CD8-positive, alpha-beta memory T cell (primary cell): Measurements from ENCODE around the gene TMEM117. TPM values are rescaled to one million over a fixed set of nuclear protein-coding genes. Genes with fewer than 3 reads are reported as not detected.

Experiments
- CTCF ChIA-PET: fragments of 350-600 bp; sonication (Branson Sonifier 250); formaldehyde crosslinking; loops from one replicate; lab custom pipeline; 2021; ENCODE audit warnings: antibody characterized with exemption; lab: Charles Lee
- POLR2A ChIA-PET: fragments of 350-600 bp; sonication (Branson Sonifier 250); formaldehyde crosslinking; loops from one replicate; lab custom pipeline; 2021; ENCODE audit warnings: antibody characterized with exemption; lab: Charles Lee
- DNase-seq, 5 donors: peaks; one replicate each; pipeline versions ENCODE4 v3.0.0 to v3.0.0-alpha.2; 2020 to 2022; ENCODE audit warnings: mixed read lengths in 1 of 5
- H3K27ac ChIP-seq: one replicate; pipeline ENCODE4 v1.7.0; 2013; ENCODE audit warnings: low read depth, mild to moderate bottlenecking, low read length, moderate library complexity
- H3K27me3 ChIP-seq: 2 replicates; pipeline ENCODE4 v1.7.0; 2013; ENCODE audit warnings: low read length, mild to moderate bottlenecking; ENCODE audit not compliant: insufficient read depth, poor library complexity, severe bottlenecking
- H3K36me3 ChIP-seq: 2 replicates; pipeline ENCODE4 v1.7.0; 2013; ENCODE audit warnings: mild to moderate bottlenecking, low read length, moderate library complexity; ENCODE audit not compliant: insufficient read depth
- H3K4me1 ChIP-seq: 2 replicates; pipeline ENCODE4 v1.7.0; 2013; ENCODE audit warnings: mild to moderate bottlenecking, low read length, moderate library complexity; ENCODE audit not compliant: insufficient read depth
- H3K4me3 ChIP-seq: 2 replicates; pipeline ENCODE4 v1.7.0; 2013; ENCODE audit warnings: mild to moderate bottlenecking, low read length
- H3K9me3 ChIP-seq: 2 replicates; pipeline ENCODE4 v1.7.0; 2013; ENCODE audit warnings: mild to moderate bottlenecking, low read length
- H3K27ac Mint-ChIP-seq, 8 donors: one replicate each; pipeline ENCODE4 v1.8.0; 2020 to 2021; ENCODE audit warnings: mixed read lengths in 8 of 8, mild to moderate bottlenecking in 6 of 8, inconsistent platforms in 3 of 8, moderate library complexity in 3 of 8
- H3K27me3 Mint-ChIP-seq, 2 donors: one replicate each; pipeline ENCODE4 v1.8.0; 2020 to 2021; ENCODE audit warnings: mixed read lengths in 2 of 2, mild to moderate bottlenecking in 1 of 2, moderate library complexity in 1 of 2
- H3K36me3 Mint-ChIP-seq, 3 donors: one replicate each; pipeline ENCODE4 v1.8.0; 2020 to 2021; ENCODE audit warnings: mixed read lengths in 3 of 3, inconsistent platforms in 1 of 3, mild to moderate bottlenecking in 1 of 3
- H3K4me1 Mint-ChIP-seq, 3 donors: one replicate each; pipeline ENCODE4 v1.8.0; 2020 to 2021; ENCODE audit warnings: mixed read lengths in 3 of 3, inconsistent platforms in 1 of 3, mild to moderate bottlenecking in 1 of 3
- H3K4me3 Mint-ChIP-seq, 7 donors: one replicate each; pipeline ENCODE4 v1.8.0; 2020 to 2021; ENCODE audit warnings: mixed read lengths in 7 of 7, mild to moderate bottlenecking in 6 of 7, moderate library complexity in 4 of 7, inconsistent platforms in 2 of 7
- H3K9me3 Mint-ChIP-seq, 5 donors: one replicate each; pipeline ENCODE4 v1.8.0; 2020 to 2022; ENCODE audit warnings: mixed read lengths in 5 of 5, mild to moderate bottlenecking in 3 of 5, moderate library complexity in 2 of 5, inconsistent platforms in 1 of 5
- polyA plus RNA-seq: library from polyadenylated mRNA; unstranded; fragments of 300-500 nt; fragmentation: Illumina TruSeq; gene quantifications from one replicate; pipeline ENCODE4 v1.2.3, GENCODE V29; 2021
- total RNA-seq, 2 experiments: library from RNA; stranded (reverse); gene quantifications; one replicate each; pipeline ENCODE4 v1.2.3, GENCODE V29; 2021

Gene TMEM117
- total and polyA plus RNA-seq, 3 experiments from 2014 or later = 1.4 to 6.2 (median 1.8) TPM

DNA sequence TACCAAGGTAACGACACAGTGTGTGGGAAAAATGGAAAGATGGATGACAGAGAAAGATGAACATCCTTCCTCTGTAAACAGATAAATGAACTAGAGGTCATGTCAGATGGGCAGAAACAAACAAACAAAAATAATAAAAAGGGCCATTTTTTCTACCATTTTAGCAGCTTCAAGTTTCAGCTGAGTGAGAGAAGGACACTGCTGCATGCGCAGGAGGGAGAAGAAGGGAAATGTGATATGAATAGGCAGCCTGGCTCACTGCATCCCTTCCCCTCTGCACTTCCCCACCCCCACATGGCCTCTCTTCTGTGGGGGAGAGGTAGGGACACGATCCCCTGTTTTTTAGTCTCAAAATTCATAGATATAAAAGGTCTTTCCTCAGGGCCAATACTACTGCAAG is 548.3 kb downstream of the TMEM117 start:
- Mint-ChIP-seq H3K4me3 (no peak overlapping the region), H3K27ac (no peak overlapping the region), H3K4me1 (no peaks in the 10 kb centered on the region), H3K9me3 (no peaks in the 10 kb centered on the region), H3K36me3 (peaks cover 0 to 11% (median 2%) of the 10 kb centered on the region in 3 donors), H3K27me3 (no peaks in the 10 kb centered on the region)
- no peak overlapping the region for H3K27ac ChIP-seq
- no peaks in the 10 kb centered on the region for H3K27me3 ChIP-seq
- H3K9me3 ChIP-seq = no peaks in the 10 kb centered on the region
- ChIA-PET POLR2A (no interaction called here), CTCF (no interaction called here)
- DNase-seq = no peak
- H3K4me3 ChIP-seq = no peak overlapping the region
- H3K4me1 ChIP-seq = no peaks in the 10 kb centered on the region
- H3K36me3 ChIP-seq = no peaks in the 10 kb centered on the region

DNA sequence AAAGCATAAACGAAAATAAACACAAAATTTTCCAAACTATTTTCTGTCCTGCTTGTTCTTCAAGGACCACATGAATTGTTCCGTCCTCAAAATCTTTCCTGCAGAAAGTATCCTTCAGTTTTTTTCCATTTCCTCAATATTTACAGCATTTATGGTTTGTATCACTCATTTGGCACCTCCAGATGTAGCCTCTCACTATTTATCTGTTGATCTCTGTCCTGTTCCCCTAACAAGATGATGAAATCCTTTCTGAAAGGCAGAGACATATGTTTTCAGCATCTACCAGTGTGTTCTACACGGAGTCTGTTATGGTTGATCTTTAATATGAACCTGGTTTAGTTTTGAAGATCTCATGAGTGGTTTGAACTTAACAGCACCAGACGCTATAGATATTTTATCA is 550.1 kb downstream of the TMEM117 start:
- no peaks in the 10 kb centered on the region for H3K27me3 Mint-ChIP-seq
- no peaks in the 10 kb centered on the region for H3K9me3 Mint-ChIP-seq
- peaks cover 0 to 11% (median 2%) of the 10 kb centered on the region in 3 donors for H3K36me3 Mint-ChIP-seq
- no peak for DNase-seq
- Histone ChIP-seq H3K36me3 (no peaks in the 10 kb centered on the region), H3K9me3 (no peaks in the 10 kb centered on the region), H3K27ac (no peak overlapping the region), H3K27me3 (no peaks in the 10 kb centered on the region), H3K4me3 (no peak overlapping the region), H3K4me1 (no peaks in the 10 kb centered on the region)
- CTCF ChIA-PET = no interaction called here
- H3K4me3 Mint-ChIP-seq = no peak overlapping the region
- POLR2A ChIA-PET = no interaction called here
- H3K4me1 Mint-ChIP-seq = no peaks in the 10 kb centered on the region
- H3K27ac Mint-ChIP-seq = no peak overlapping the region

DNA sequence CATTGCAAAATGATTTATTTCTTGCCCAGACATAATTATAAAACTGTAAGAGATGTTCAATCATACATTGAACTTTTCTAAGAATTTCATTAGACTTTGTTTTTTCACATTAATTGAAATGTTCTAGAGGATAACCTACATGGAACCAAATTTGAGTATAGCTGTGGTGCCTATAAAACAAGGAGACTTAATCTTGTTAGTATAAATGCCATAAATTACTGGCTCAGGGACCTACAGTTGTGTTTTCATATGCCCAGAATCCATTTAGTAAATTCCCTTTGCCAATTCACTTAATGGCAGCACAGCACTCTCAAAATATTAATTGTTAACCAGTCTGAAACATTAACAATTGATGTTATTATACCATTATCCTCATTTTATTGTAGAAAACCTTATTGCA is 551.7 kb downstream of the TMEM117 start:
- DNase-seq = no peak
- H3K27ac ChIP-seq = no peak overlapping the region
- CTCF ChIA-PET = no interaction called here
- no peaks in the 10 kb centered on the region for H3K36me3 ChIP-seq
- H3K27me3 Mint-ChIP-seq = no peaks in the 10 kb centered on the region
- POLR2A ChIA-PET = no interaction called here
- no peak overlapping the region for H3K27ac Mint-ChIP-seq
- H3K4me1 Mint-ChIP-seq = no peaks in the 10 kb centered on the region
- peaks cover 0 to 11% (median 2%) of the 10 kb centered on the region in 3 donors for H3K36me3 Mint-ChIP-seq
- H3K4me3 ChIP-seq = no peak overlapping the region
- no peak overlapping the region for H3K4me3 Mint-ChIP-seq
- H3K27me3 ChIP-seq = no peaks in the 10 kb centered on the region
- H3K4me1 ChIP-seq = no peaks in the 10 kb centered on the region
- no peaks in the 10 kb centered on the region for H3K9me3 Mint-ChIP-seq
- no peaks in the 10 kb centered on the region for H3K9me3 ChIP-seq

GRCh38 chr12:44389038-44389437 is 553.2 kb downstream of the TMEM117 start:
- Mint-ChIP-seq H3K27ac (no peak overlapping the region), H3K27me3 (no peaks in the 10 kb centered on the region), H3K4me1 (no peaks in the 10 kb centered on the region), H3K4me3 (no peak overlapping the region), H3K9me3 (no peaks in the 10 kb centered on the region), H3K36me3 (peaks cover 0 to 11% (median 2%) of the 10 kb centered on the region in 3 donors)
- H3K4me1 ChIP-seq = no peaks in the 10 kb centered on the region
- ChIA-PET CTCF (no interaction called here), POLR2A (no interaction called here)
- no peak for DNase-seq
- H3K36me3 ChIP-seq = no peaks in the 10 kb centered on the region
- no peaks in the 10 kb centered on the region for H3K9me3 ChIP-seq
- no peak overlapping the region for H3K4me3 ChIP-seq
- H3K27ac ChIP-seq = no peak overlapping the region
- H3K27me3 ChIP-seq = no peaks in the 10 kb centered on the region

GRCh38 chr12:44389896-44390295 is 554.0 kb downstream of the TMEM117 start:
- DNase-seq = no peak
- Histone ChIP-seq H3K27me3 (no peaks in the 10 kb centered on the region), H3K4me1 (no peaks in the 10 kb centered on the region), H3K27ac (no peak overlapping the region), H3K4me3 (no peak overlapping the region), H3K9me3 (no peaks in the 10 kb centered on the region), H3K36me3 (no peaks in the 10 kb centered on the region)
- Mint-ChIP-seq H3K27ac (no peak overlapping the region), H3K4me3 (no peak overlapping the region), H3K4me1 (no peaks in the 10 kb centered on the region), H3K36me3 (peaks cover 0 to 11% (median 2%) of the 10 kb centered on the region in 3 donors), H3K27me3 (no peaks in the 10 kb centered on the region), H3K9me3 (no peaks in the 10 kb centered on the region)
- ChIA-PET CTCF (interaction anchor here (1.8 kb wide), 1 partner anchor 11 kb away, joined by 4 read pairs; no protein-coding TSS in a partner anchor), POLR2A (no interaction called here)

GRCh38 chr12:44397631-44398030 is 561.8 kb downstream of the TMEM117 start:
- no peaks in the 10 kb centered on the region for H3K4me1 ChIP-seq
- Mint-ChIP-seq H3K9me3 (peaks cover 0 to 4% (median 0%) of the 10 kb centered on the region in 5 donors), H3K36me3 (no peaks in the 10 kb centered on the region), H3K4me1 (no peaks in the 10 kb centered on the region), H3K4me3 (no peak overlapping the region), H3K27ac (no peak overlapping the region), H3K27me3 (peaks cover 0 to 2% of the 10 kb centered on the region in 2 donors)
- no peaks in the 10 kb centered on the region for H3K27me3 ChIP-seq
- CTCF ChIA-PET = no interaction called here
- H3K4me3 ChIP-seq = no peak overlapping the region
- H3K36me3 ChIP-seq = no peaks in the 10 kb centered on the region
- POLR2A ChIA-PET = no interaction called here
- no peaks in the 10 kb centered on the region for H3K9me3 ChIP-seq
- H3K27ac ChIP-seq = no peak overlapping the region
- no peak for DNase-seq

GRCh38 chr12:44403185-44403584 is 567.3 kb downstream of the TMEM117 start:
- no peaks in the 10 kb centered on the region for H3K27me3 ChIP-seq
- no peaks in the 10 kb centered on the region for H3K9me3 ChIP-seq
- no peak overlapping the region for H3K4me3 ChIP-seq
- no peak overlapping the region for H3K27ac ChIP-seq
- POLR2A ChIA-PET = no interaction called here
- H3K9me3 Mint-ChIP-seq = peaks cover 0 to 2% (median 0%) of the 10 kb centered on the region in 5 donors
- H3K27me3 Mint-ChIP-seq = peaks cover 11 to 24% of the 10 kb centered on the region in 2 donors
- no peaks in the 10 kb centered on the region for H3K4me1 Mint-ChIP-seq
- no peaks in the 10 kb centered on the region for H3K36me3 Mint-ChIP-seq
- DNase-seq = no peak
- H3K27ac Mint-ChIP-seq = no peak overlapping the region
- no peaks in the 10 kb centered on the region for H3K4me1 ChIP-seq
- H3K36me3 ChIP-seq = no peaks in the 10 kb centered on the region
- H3K4me3 Mint-ChIP-seq = no peak overlapping the region
- CTCF ChIA-PET = no interaction called here

DNA sequence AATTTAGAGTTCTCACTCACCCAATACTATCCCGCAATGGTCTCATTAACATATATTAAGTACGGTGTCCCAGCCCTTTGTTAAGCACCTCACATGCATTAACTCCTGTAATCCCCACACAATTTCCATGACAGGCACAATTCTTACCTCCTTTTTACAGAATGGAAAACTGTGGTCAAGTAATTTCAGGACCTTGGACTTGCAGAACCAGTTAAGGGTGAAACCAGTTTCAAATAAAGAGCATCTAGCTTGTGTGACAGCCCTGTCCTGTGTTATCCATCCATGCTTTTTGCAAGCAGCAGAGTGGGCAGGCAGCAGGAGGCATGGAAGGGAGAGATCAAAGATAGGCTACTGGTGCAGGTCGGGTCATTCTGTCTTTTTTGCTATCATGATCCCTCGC is 569.4 kb downstream of the TMEM117 start:
- Mint-ChIP-seq H3K36me3 (no peaks in the 10 kb centered on the region), H3K9me3 (peaks cover 0 to 2% (median 0%) of the 10 kb centered on the region in 5 donors), H3K4me1 (no peaks in the 10 kb centered on the region), H3K27ac (no peak overlapping the region), H3K4me3 (no peak overlapping the region), H3K27me3 (peaks cover 11 to 29% of the 10 kb centered on the region in 2 donors)
- Histone ChIP-seq H3K27ac (no peak overlapping the region), H3K27me3 (no peaks in the 10 kb centered on the region), H3K9me3 (no peaks in the 10 kb centered on the region), H3K36me3 (no peaks in the 10 kb centered on the region), H3K4me1 (no peaks in the 10 kb centered on the region), H3K4me3 (no peak overlapping the region)
- CTCF ChIA-PET = no interaction called here
- DNase-seq = no peak
- POLR2A ChIA-PET = no interaction called here

GRCh38 chr12:44422559-44422958 is 586.7 kb downstream of the TMEM117 start:
- DNase-seq = no peak
- no peaks in the 10 kb centered on the region for H3K4me1 Mint-ChIP-seq
- H3K9me3 Mint-ChIP-seq = peaks cover 0 to 6% (median 0%) of the 10 kb centered on the region in 5 donors
- ChIA-PET CTCF (no interaction called here), POLR2A (no interaction called here)
- Histone ChIP-seq H3K27ac (no peak overlapping the region), H3K36me3 (no peaks in the 10 kb centered on the region), H3K4me1 (no peaks in the 10 kb centered on the region), H3K4me3 (no peak overlapping the region), H3K9me3 (no peaks in the 10 kb centered on the region), H3K27me3 (no peaks in the 10 kb centered on the region)
- no peak overlapping the region for H3K4me3 Mint-ChIP-seq
- peaks cover 0 to 31% of the 10 kb centered on the region in 2 donors for H3K27me3 Mint-ChIP-seq
- no peak overlapping the region for H3K27ac Mint-ChIP-seq
- no peaks in the 10 kb centered on the region for H3K36me3 Mint-ChIP-seq
